Osteocyte (in vitro differentiated cells): ENCODE measurements around the gene ODAD3. TPM values are rescaled to one million over a fixed set of nuclear protein-coding genes. Genes with fewer than 3 reads are reported as not detected.

Experiments used
- DNase-seq: peaks from one replicate; pipeline ENCODE4 v3.0.0; 2021; ENCODE audit warnings: mixed read lengths; ENCODE audit not compliant: unreplicated experiment; ENCODE audit errors: extremely low spot score
- H3K27ac Mint-ChIP-seq: one replicate; pipeline ENCODE4 v1.8.0; 2021; ENCODE audit warnings: mild to moderate bottlenecking, mixed read lengths; ENCODE audit not compliant: unreplicated experiment
- H3K27me3 Mint-ChIP-seq: one replicate; pipeline ENCODE4 v1.8.0; 2021; ENCODE audit warnings: mixed read lengths; ENCODE audit not compliant: unreplicated experiment
- H3K36me3 Mint-ChIP-seq: one replicate; pipeline ENCODE4 v1.8.0; 2021; ENCODE audit warnings: mixed read lengths; ENCODE audit not compliant: unreplicated experiment
- H3K4me1 Mint-ChIP-seq: one replicate; pipeline ENCODE4 v1.8.0; 2021; ENCODE audit warnings: mixed read lengths; ENCODE audit not compliant: unreplicated experiment
- H3K4me3 Mint-ChIP-seq: one replicate; pipeline ENCODE4 v1.8.0; 2021; ENCODE audit warnings: mild to moderate bottlenecking, moderate library complexity, mixed read lengths; ENCODE audit not compliant: unreplicated experiment
- H3K9me3 Mint-ChIP-seq: one replicate; pipeline ENCODE4 v1.8.0; 2021; ENCODE audit warnings: mixed read lengths; ENCODE audit not compliant: unreplicated experiment
- CTCF ChIP-seq: fragments of 200-600 bp; sonication (generic); IDR thresholded peaks from 2 replicates; pipeline ENCODE4 v1.5.0; 2021; ENCODE audit warnings: antibody characterized with exemption, mild to moderate bottlenecking, moderate library complexity
- total RNA-seq: library from RNA; stranded (reverse); gene quantifications from 2 replicates; pipeline ENCODE4 v1.2.1, GENCODE V29; 2021

The ODAD3 gene
- total RNA-seq, 1 donor from 2014 or later = not detected

- H3K36me3 Mint-ChIP-seq = peaks cover 4% of the 10 kb centered on the region
- peaks cover 3% of the 10 kb centered on the region for H3K4me1 Mint-ChIP-seq
- no peak overlapping the region for H3K27ac Mint-ChIP-seq
- H3K4me3 Mint-ChIP-seq = no peak overlapping the region
- no peaks in the 10 kb centered on the region for H3K27me3 Mint-ChIP-seq
- no peak for DNase-seq
- no peaks in the 10 kb centered on the region for H3K9me3 Mint-ChIP-seq
- TF ChIP-seq CTCF = no peak
Measured at GRCh38 chr19:11451871-11452619, 17.1 kb upstream of the ODAD3 start.

GRCh38 chr19:11451327-11451870, 16.5 kb upstream of the ODAD3 start:
- Mint-ChIP-seq H3K27ac (no peak overlapping the region), H3K9me3 (no peaks in the 10 kb centered on the region), H3K27me3 (no peaks in the 10 kb centered on the region), H3K36me3 (peaks cover 4% of the 10 kb centered on the region), H3K4me3 (no peak overlapping the region), H3K4me1 (peaks cover 3% of the 10 kb centered on the region)
- no peak for DNase-seq
- TF ChIP-seq CTCF = no peak

GRCh38 chr19:11450570-11451326, 15.8 kb upstream of the ODAD3 start:
- TF ChIP-seq CTCF = no peak
- no peaks in the 10 kb centered on the region for H3K27me3 Mint-ChIP-seq

GRCh38 chr19:11448923-11449554, 14.1 kb upstream of the ODAD3 start:
- no peaks in the 10 kb centered on the region for H3K27me3 Mint-ChIP-seq
- TF ChIP-seq CTCF = no peak

More at GRCh38 chr19:11450570-11451326, 15.8 kb upstream of the ODAD3 start:
- Mint-ChIP-seq H3K4me3 (no peak overlapping the region), H3K4me1 (peaks cover 3% of the 10 kb centered on the region), H3K9me3 (no peaks in the 10 kb centered on the region), H3K27ac (no peak overlapping the region), H3K36me3 (peaks cover 4% of the 10 kb centered on the region)
- DNase-seq = no peak

More at GRCh38 chr19:11448923-11449554, 14.1 kb upstream of the ODAD3 start:
- Mint-ChIP-seq H3K27ac (no peak overlapping the region), H3K36me3 (peaks cover 5% of the 10 kb centered on the region), H3K9me3 (no peaks in the 10 kb centered on the region), H3K4me1 (peaks cover 3% of the 10 kb centered on the region), H3K4me3 (no peak overlapping the region)
- no peak for DNase-seq
